ENCODE results near the gene TNPO3.
"Not testable (repeated sequence)": the region's sequence is repeated elsewhere in the genome, so short reads cannot be mapped to it uniquely, and the experiment has no call there.

TNPO3 gene

GRCh38 chr7:128959296-128959695 lies 95.6 kb downstream of the TNPO3 start:
- no peak for DNase-seq

DNA sequence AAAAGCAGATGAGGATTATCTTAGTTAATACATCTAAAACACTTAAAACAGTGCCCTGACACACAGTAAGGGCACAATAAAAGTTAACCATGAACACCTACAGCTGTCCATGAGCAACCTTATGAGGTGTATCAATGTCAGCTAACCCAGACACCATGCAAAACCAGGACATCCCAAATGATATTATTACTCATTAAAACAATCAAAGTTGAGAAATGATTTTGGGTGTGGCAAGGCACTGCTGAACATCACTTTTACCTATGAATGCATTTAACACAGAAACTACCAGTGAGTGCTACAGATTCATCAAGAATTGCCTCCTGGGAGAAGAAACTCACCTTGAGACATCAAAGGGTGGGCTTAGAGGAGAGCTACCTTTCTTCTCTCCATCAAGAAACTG lies 98.9 kb downstream of the TNPO3 start:
- DNase-seq: no peak

DNA sequence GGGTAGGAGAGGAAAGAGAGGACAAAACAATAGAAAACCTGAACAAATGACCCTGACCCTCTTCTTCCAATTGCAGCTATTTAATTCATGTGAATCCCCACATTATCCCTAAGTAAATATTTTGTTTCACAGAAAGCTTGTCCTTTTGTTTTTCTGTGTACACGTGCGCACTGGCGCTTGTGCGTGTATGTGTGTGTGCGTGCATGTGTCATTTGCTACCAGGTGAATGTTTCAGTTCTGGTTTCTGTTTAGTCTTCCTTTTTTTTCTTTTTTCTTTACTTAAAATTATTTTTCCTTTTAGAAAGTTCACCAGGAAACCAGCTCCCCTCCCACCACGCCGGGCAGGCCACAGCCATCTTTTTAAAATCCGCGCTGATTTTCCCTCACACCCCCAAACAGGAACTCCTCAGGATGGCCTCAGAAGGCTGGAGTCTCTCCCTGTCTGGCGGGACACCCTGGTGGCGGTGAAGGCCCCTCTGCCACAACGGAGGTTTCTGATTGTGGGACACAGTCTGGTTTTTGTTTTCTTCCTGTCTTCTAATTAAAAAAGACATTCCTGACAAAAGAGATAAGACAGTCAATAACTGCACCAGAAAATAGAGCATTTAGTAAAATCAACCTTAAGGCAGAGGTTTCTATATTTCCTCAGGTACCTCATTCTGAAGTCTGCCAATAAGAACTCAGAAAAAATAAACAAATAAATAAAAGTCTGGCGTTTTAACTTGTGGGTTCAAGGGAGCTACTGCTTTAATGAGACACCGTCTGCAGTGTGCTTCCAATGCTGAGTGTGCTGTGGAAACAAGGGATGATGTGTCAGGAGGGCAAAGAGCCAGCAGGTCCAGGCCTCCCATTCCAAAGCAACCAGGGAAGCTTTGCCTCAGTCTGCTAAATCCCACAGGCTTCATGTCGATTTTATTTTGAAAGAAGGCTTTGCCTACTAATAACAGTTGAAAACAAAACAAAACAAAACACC lies 99.8 kb downstream of the TNPO3 start:
- DNase-seq: no peak

DNA sequence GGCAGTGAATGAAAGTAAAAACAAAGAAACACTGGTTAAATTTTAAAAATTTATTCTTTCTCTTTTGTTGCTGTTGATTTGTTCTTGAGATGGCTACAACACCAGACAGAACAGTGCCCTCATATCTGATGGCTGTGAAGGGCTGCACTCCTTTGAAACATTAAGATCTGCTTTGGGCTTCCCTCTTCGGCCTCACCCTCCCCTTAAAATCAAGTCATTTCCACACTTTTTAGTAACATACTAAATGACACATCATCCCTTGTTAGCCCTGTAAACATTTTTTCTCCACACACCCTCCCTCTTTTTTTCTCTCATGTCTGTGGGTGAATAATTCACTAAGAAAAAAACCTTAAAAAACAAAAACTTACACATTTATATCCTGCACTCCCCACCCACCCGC lies 100.8 kb downstream of the TNPO3 start:
- DNase-seq: no peak

DNA sequence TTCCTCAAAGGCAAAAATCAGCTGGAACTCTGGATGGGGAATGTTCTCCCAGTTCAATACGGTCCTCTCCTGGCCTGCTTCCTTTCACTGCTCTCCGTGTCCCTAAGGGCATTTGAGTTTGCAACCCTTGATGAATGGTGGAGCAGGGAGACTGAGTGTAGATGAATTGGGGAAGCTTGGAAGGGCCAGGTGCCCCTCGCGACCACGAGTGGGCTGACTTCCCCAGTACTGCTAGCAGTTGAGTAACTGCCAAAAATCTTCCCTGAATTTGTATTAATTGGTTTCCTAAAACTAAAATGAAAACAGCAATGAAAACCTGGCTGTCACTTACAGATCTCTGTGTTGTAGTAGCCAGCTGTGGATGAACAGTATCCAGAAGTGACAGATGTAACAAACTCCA lies 103.6 kb downstream of the TNPO3 start:
- no peak for DNase-seq

GRCh38 chr7:128948976-128949760 lies 105.7 kb downstream of the TNPO3 start:
- DNase-seq: no peak

DNA sequence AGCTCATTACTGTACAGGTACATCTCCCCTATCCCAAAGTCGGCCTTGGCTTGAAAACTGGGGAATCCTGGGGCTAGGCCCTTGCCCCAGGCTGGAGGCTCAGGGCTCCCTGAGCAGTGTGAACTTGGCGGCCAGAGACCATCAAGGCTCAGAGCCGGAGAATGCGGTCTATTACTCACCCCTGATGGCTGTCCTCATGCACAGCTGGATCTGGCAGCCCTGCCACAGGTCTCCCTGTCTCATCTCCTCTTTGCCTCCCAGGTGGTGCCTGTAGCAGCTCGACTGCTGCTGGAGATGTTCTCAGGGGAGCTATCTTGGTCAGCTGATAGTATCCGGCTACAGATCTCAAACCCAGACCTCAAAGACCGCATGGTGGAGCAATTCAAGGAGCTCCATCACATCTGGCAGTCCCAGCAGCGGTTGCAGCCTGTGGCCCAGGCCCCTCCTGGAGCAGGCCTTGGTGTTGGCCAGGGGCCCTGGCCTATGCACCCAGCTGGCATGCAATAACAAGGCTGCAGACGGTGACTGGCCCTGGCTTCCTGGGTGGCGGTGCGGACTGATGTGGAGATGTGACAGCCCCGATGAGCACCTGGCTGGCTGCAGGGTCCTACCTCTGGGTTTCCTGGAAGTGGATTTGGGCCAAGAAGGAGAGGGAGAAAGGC lies 106.5 kb downstream of the TNPO3 start:
- DNase-seq: no peak

DNA sequence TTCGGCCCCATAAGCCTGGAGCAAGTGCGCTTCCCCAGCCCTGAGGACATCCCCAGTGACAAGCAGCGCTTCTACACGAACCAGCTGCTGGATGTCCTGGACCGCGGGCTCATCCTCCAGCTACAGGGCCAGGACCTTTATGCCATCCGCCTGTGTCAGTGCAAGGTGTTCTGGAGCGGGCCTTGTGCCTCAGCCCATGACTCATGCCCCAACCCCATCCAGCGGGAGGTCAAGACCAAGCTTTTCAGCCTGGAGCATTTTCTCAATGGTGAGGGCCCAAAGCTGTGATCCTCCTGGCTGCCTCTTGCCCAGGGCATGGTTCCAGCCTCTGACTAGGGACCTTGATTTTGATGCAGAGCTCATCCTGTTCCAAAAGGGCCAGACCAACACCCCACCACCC lies 107.1 kb downstream of the TNPO3 start:
- DNase-seq: no peak

DNA sequence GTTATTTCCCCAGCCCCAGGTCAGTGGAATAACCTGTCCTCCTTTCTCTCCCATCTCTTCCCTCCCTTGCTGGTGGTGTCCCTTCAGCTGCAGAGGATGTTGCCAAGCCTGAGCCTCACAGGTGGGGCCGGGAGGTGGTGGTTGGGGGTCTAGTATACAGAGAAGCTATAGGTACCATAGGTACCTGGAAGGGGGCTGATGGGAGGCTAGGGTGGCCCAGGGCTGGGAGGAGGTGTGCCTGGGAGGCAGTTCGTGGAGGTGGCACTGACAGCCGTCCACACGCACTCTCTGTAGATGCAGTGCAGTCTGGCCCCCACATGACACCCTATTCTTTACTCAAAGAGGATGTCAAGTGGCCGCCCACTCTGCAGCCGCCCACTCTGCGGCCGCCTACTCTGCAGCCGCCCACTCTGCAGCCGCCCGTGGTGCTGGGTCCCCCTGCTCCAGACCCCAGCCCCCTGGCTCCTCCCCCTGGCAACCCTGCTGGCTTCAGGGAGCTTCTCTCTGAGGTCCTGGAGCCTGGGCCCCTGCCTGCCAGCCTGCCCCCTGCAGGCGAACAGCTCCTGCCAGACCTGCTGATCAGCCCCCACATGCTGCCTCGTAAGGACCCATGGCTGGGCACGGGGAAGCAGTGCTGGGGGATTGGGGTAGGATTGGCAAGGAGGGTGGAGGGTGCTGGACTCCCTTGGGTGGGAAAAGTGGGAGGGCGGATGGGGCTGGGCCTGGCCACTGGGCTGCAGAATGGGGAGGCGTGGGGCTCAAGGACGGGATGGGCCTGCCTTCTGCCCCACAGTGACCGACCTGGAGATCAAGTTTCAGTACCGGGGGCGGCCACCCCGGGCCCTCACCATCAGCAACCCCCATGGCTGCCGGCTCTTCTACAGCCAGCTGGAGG lies 107.7 kb downstream of the TNPO3 start:
- DNase-seq: no peak

GRCh38 chr7:128945668-128946366 lies 109.1 kb downstream of the TNPO3 start:
- DNase-seq: no peak

- no peak for DNase-seq
Observed at GRCh38 chr7:128944487-128945236, 110.2 kb downstream of the TNPO3 start.

DNA sequence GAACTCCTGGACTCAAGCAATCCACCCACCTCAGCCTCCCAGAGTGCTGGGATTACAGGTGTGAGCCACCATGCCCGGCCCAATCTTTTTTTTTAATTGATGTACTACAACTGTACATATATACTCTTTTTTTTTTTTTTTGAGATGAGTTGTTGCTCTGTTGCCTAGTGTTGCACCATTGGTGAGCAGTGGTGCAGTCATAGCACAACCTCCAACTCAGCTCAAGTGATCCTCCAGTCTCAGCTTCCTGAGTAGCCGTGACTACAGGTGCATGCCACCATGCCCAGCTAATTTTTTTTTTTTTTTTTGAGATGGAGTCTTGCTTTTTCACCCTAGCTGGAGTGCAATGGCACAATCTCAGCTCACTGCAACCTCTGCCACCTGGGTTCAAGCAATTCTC lies 111.7 kb downstream of the TNPO3 start:
- not testable (repeated sequence) for DNase-seq

- no peak for DNase-seq
Observed at GRCh38 chr7:128941946-128942526, 112.9 kb downstream of the TNPO3 start.

GRCh38 chr7:128941323-128941890 lies 113.5 kb downstream of the TNPO3 start:
- no peak for DNase-seq

- peak; percentile 21 for DNase-seq
Observed at GRCh38 chr7:128940494-128941322, 114.2 kb downstream of the TNPO3 start.

- no peak for DNase-seq
Observed at GRCh38 chr7:128939861-128940410, 115.0 kb downstream of the TNPO3 start.

- no peak for DNase-seq
Observed at GRCh38 chr7:128939075-128939860, 115.6 kb downstream of the TNPO3 start.

GRCh38 chr7:128938544-128939074 lies 116.3 kb downstream of the TNPO3 start:
- DNase-seq: no peak
